Measurements from ENCODE around the gene DDI1. TPM values are rescaled to one million over a fixed set of nuclear protein-coding genes. Genes with fewer than 3 reads are reported as not detected.

DDI1 gene
- total RNA-seq, 2 donors from 2014 or later = not detected

- H3K36me3 Mint-ChIP-seq (ENCODE audit: low read depth) = no peaks in the 10 kb centered on the region
- no peak overlapping the region for H3K9ac ChIP-seq (ENCODE audit: extremely low read depth, low read length, poor library complexity, severe bottlenecking)
- H3K27me3 Mint-ChIP-seq (ENCODE audit: insufficient read depth) = no peaks in the 10 kb centered on the region
- H3K27ac ChIP-seq (ENCODE audit: low read depth, low read length) = no peak overlapping the region
- H3K4me1 Mint-ChIP-seq = peaks cover 2% of the 10 kb centered on the region
- H3K9me3 ChIP-seq (ENCODE audit: control insufficient read depth, low read length) = no peaks in the 10 kb centered on the region
- no peaks in the 10 kb centered on the region for H3K36me3 ChIP-seq (ENCODE audit: control insufficient read depth, insufficient read depth, low read length)
- H3K4me1 ChIP-seq (ENCODE audit: control insufficient read depth, insufficient read depth, low read length) = no peaks in the 10 kb centered on the region
- no peak overlapping the region for H3K4me3 ChIP-seq (ENCODE audit: low read length)
- no peak overlapping the region for H3K27ac Mint-ChIP-seq
- H3K9me3 Mint-ChIP-seq = no peaks in the 10 kb centered on the region
- H3K4me3 Mint-ChIP-seq = no peak overlapping the region
- 93 to 100% methylated on average over 1 to 3 of the region's 3 CpGs for WGBS, 2 experiments (ENCODE audit: insufficient coverage in 1 of 2, insufficient read length in 1 of 2)
- no peak for DNase-seq
- TF ChIP-seq CTCF (conservative IDR thresholded peaks at IDR 0.05) = no peak
- no peaks in the 10 kb centered on the region for H3K27me3 ChIP-seq (ENCODE audit: control insufficient read depth, insufficient read depth, low read length, poor library complexity, severe bottlenecking)
These were observed 20.6 kb upstream of the DDI1 start for GRCh38 chr11:104015649-104016415.

- Mint-ChIP-seq H3K36me3 (ENCODE audit: low read depth) (no peaks in the 10 kb centered on the region), H3K9me3 (no peaks in the 10 kb centered on the region), H3K27me3 (ENCODE audit: insufficient read depth) (no peaks in the 10 kb centered on the region), H3K4me1 (no peaks in the 10 kb centered on the region), H3K4me3 (no peak overlapping the region), H3K27ac (no peak overlapping the region)
- no peak for TF ChIP-seq CTCF (conservative IDR thresholded peaks at IDR 0.05)
- H3K4me3 ChIP-seq (ENCODE audit: low read length) = no peak overlapping the region
- DNase-seq = no peak
- H3K9ac ChIP-seq (ENCODE audit: extremely low read depth, low read length, poor library complexity, severe bottlenecking) = no peak overlapping the region
- H3K36me3 ChIP-seq (ENCODE audit: control insufficient read depth, insufficient read depth, low read length) = no peaks in the 10 kb centered on the region
- no peaks in the 10 kb centered on the region for H3K27me3 ChIP-seq (ENCODE audit: control insufficient read depth, insufficient read depth, low read length, poor library complexity, severe bottlenecking)
- H3K4me1 ChIP-seq (ENCODE audit: control insufficient read depth, insufficient read depth, low read length) = no peaks in the 10 kb centered on the region
- no peaks in the 10 kb centered on the region for H3K9me3 ChIP-seq (ENCODE audit: control insufficient read depth, low read length)
- no peak overlapping the region for H3K27ac ChIP-seq (ENCODE audit: low read depth, low read length)
- WGBS, 2 experiments (ENCODE audit: insufficient coverage in 1 of 2, insufficient read length in 1 of 2) = 79 to 100% methylated on average over 1 to 2 of the region's 2 CpGs
These were observed 11.9 kb upstream of the DDI1 start for GRCh38 chr11:104024572-104024971.

- no peak overlapping the region for H3K4me3 ChIP-seq (ENCODE audit: low read length)
- WGBS, 2 experiments (ENCODE audit: insufficient coverage in 1 of 2, insufficient read length in 1 of 2) = 92 to 100% methylated on average over 1 to 3 of the region's 3 CpGs
- no peak overlapping the region for H3K27ac ChIP-seq (ENCODE audit: low read depth, low read length)
- no peak overlapping the region for H3K9ac ChIP-seq (ENCODE audit: extremely low read depth, low read length, poor library complexity, severe bottlenecking)
- Mint-ChIP-seq H3K36me3 (ENCODE audit: low read depth) (peaks cover 2% of the 10 kb centered on the region), H3K4me1 (peaks cover 5% of the 10 kb centered on the region), H3K27me3 (ENCODE audit: insufficient read depth) (no peaks in the 10 kb centered on the region), H3K9me3 (peaks cover 6% of the 10 kb centered on the region), H3K27ac (no peak overlapping the region), H3K4me3 (no peak overlapping the region)
- H3K4me1 ChIP-seq (ENCODE audit: control insufficient read depth, insufficient read depth, low read length) = no peaks in the 10 kb centered on the region
- H3K36me3 ChIP-seq (ENCODE audit: control insufficient read depth, insufficient read depth, low read length) = no peaks in the 10 kb centered on the region
- no peak for DNase-seq
- TF ChIP-seq CTCF (conservative IDR thresholded peaks at IDR 0.05) = no peak
- H3K9me3 ChIP-seq (ENCODE audit: control insufficient read depth, low read length) = no peaks in the 10 kb centered on the region
- H3K27me3 ChIP-seq (ENCODE audit: control insufficient read depth, insufficient read depth, low read length, poor library complexity, severe bottlenecking) = no peaks in the 10 kb centered on the region
These were observed 7.8 kb upstream of the DDI1 start for GRCh38 chr11:104028476-104029263.
